Spleen (tissue), 11 donors: ENCODE data around the gene TUBA8. TPM values are rescaled to one million over a fixed set of nuclear protein-coding genes. Genes with fewer than 3 reads are reported as not detected.

Source experiments
- DNase-seq: peaks from one replicate; pipeline ENCODE4 v3.0.0-alpha.2; 2020
- H3K27ac ChIP-seq, 8 donors: fragments of 200-600 bp; sonication (generic) in 7 of 8; 1 replicate in 4 of 8; 2 replicates in 4 of 8; pipeline versions ENCODE4 v1.5.0 to v1.8.0; 2016 to 2021; ENCODE audit warnings: inconsistent platforms in 4 of 8, mild to moderate bottlenecking in 4 of 8, moderate library complexity in 1 of 8
- H3K27me3 ChIP-seq, 7 donors: fragments of 200-600 bp; sonication (generic) in 6 of 7; replicated peaks in 1 of 7; 1 replicate in 4 of 7; 2 replicates in 3 of 7; pipeline versions ENCODE4 v1.5.0 to v1.8.0; 2016 to 2021; ENCODE audit warnings: inconsistent platforms in 3 of 7, mild to moderate bottlenecking in 1 of 7
- H3K36me3 ChIP-seq, 6 donors: fragments of 200-600 bp; sonication (generic) in 5 of 6; 1 replicate in 4 of 6; 2 replicates in 2 of 6; pipeline versions ENCODE4 v1.5.0 to v1.8.0; 2016 to 2021; ENCODE audit warnings: inconsistent platforms in 2 of 6
- H3K4me1 ChIP-seq, 6 donors: fragments of 200-600 bp; sonication (generic) in 5 of 6; 1 replicate in 3 of 6; 2 replicates in 3 of 6; pipeline versions ENCODE4 v1.5.0 to v1.8.0; 2016 to 2021; ENCODE audit warnings: inconsistent platforms in 3 of 6
- H3K4me3 ChIP-seq, 8 donors: fragments of 200-600 bp; sonication (generic) in 7 of 8; 1 replicate in 4 of 8; 2 replicates in 4 of 8; pipeline versions ENCODE4 v1.5.0 to v1.8.0; 2016 to 2021; ENCODE audit warnings: inconsistent platforms in 4 of 8, mild to moderate bottlenecking in 4 of 8, moderate library complexity in 2 of 8
- H3K9me3 ChIP-seq, 8 donors: fragments of 200-600 bp; sonication (generic) in 7 of 8; 1 replicate in 4 of 8; 2 replicates in 4 of 8; pipeline versions ENCODE4 v1.5.0 to v1.8.0; 2016 to 2021; ENCODE audit warnings: inconsistent platforms in 4 of 8
- POLR2A ChIP-seq, 3 donors: fragments of 450-650 bp; IDR thresholded peaks; one replicate each; pipeline ENCODE4 v1.5.1; 2017; ENCODE audit warnings: antibody characterized with exemption in 3 of 3, mild to moderate bottlenecking in 1 of 3
- POLR2AphosphoS5 ChIP-seq, 3 donors: sonication (generic); formaldehyde crosslinking; IDR thresholded peaks; one replicate each; pipeline ENCODE4 v1.5.1; 2017; ENCODE audit warnings: antibody characterized with exemption in 3 of 3
- WGBS, 5 donors: extraction: QIAGEN DNeasy Blood & Tissue Kit in 3 of 5; methylation state at CpG; one replicate each; pipeline versions ENCODE4 v1.1.5 to v1.1.7; 2013 to 2018; 5-methylcytosine and 5-hydroxymethylcytosine counted together
- intact Hi-C: fragments of 100-400 bp; cut with DNase I; formaldehyde crosslinking; loops from one replicate; pipeline ENCODE4 v1.15.0; 2023; ENCODE audit warnings: low total_unique reads
- polyA plus RNA-seq, 3 donors: library from polyadenylated mRNA; stranded (reverse); fragments of 200-250 nt; gene quantifications; one replicate each; pipeline ENCODE4 v1.2.1, GENCODE V29; 2013
- total RNA-seq, 7 donors: library from RNA; depleted of rRNA in 3 of 7; stranded (reverse); fragments of >200 nt in 3 of 7; fragmentation: NEBNext Ultra II Directional in 4 of 7; extraction: Animal tissue kit (Norgen Biotek cat#: 25700) in 4 of 7; gene quantifications; one replicate each; pipeline versions ENCODE4 v1.1.0 to v1.2.1, GENCODE V29; 2016 to 2021
- TF ChIP-seq, protein P1 (sequence below), 11 experiments: fragments of 200-600 bp in 7 of 11; fragments of 450-650 bp in 4 of 11; sonication (generic) in 4 of 11; IDR thresholded peaks in 8 of 11; conservative IDR thresholded peaks in 3 of 11; 1 replicate in 7 of 11; 2 replicates in 4 of 11; pipeline versions ENCODE4 v1.4.0 to v1.8.0; 2016 to 2021; ENCODE audit warnings: antibody characterized with exemption in 11 of 11, inconsistent platforms in 4 of 11, mild to moderate bottlenecking in 1 of 11
- donor health status: healthy with polysubstance abuse.
- donor health status: DM: no; HTN: no; CAD: no; lungs with moderate emphysema.
- donor health status: DM: no; HTN: no; CAD: no.
- donor health status: Bipolar disorder and iron deficiency.
- donor health status: healthy.
- donor health status: DM: no; HTN: no; CAD: no.
- donor health status: DM: yes; HTN: yes; CAD: no.

Gene TUBA8
- total and polyA plus RNA-seq, 10 donors, result 2.2 to 5.7 (median 3.8) TPM

DNA sequence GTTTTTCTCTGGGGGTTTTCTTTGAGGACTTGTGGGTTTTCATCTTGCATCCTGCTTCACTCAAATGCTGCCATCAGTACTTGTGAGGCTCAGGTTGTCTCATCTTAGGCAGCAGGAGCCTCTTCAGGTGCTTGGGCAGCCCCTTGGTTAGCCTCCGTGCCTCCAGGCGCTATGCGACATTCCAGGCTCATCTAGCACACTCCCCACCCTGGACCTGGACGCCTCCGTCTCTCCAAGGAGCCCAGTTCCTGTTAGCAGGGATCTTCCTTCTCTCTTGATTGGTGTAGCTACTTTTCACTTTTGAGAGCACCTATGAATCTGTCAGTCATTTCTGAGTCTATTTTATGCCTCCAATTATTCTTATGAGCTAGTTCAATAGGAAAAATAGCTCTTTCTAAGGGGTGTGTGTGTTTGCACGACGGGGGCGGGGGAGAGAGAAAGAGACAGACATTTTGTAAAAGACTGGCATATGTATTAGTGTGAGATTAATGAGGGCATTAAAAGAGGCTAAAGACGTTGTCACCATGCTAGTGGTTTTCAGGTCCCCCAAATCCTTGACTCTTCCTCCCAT is 7.8 kb downstream of the TUBA8 start:
- TF ChIP-seq, protein P1, sequence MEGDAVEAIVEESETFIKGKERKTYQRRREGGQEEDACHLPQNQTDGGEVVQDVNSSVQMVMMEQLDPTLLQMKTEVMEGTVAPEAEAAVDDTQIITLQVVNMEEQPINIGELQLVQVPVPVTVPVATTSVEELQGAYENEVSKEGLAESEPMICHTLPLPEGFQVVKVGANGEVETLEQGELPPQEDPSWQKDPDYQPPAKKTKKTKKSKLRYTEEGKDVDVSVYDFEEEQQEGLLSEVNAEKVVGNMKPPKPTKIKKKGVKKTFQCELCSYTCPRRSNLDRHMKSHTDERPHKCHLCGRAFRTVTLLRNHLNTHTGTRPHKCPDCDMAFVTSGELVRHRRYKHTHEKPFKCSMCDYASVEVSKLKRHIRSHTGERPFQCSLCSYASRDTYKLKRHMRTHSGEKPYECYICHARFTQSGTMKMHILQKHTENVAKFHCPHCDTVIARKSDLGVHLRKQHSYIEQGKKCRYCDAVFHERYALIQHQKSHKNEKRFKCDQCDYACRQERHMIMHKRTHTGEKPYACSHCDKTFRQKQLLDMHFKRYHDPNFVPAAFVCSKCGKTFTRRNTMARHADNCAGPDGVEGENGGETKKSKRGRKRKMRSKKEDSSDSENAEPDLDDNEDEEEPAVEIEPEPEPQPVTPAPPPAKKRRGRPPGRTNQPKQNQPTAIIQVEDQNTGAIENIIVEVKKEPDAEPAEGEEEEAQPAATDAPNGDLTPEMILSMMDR (IDR thresholded peaks at IDR 0.05 in 8 of 11, conservative IDR thresholded peaks at IDR 0.05 in 3 of 11), result no peak
- TF ChIP-seq POLR2AphosphoS5 (IDR thresholded peaks at IDR 0.05) (no peak), POLR2A (IDR thresholded peaks at IDR 0.05) (no peak)
- H3K36me3 ChIP-seq, result peaks cover 0 to 7% (median 0%) of the 10 kb centered on the region in 6 donors

DNA sequence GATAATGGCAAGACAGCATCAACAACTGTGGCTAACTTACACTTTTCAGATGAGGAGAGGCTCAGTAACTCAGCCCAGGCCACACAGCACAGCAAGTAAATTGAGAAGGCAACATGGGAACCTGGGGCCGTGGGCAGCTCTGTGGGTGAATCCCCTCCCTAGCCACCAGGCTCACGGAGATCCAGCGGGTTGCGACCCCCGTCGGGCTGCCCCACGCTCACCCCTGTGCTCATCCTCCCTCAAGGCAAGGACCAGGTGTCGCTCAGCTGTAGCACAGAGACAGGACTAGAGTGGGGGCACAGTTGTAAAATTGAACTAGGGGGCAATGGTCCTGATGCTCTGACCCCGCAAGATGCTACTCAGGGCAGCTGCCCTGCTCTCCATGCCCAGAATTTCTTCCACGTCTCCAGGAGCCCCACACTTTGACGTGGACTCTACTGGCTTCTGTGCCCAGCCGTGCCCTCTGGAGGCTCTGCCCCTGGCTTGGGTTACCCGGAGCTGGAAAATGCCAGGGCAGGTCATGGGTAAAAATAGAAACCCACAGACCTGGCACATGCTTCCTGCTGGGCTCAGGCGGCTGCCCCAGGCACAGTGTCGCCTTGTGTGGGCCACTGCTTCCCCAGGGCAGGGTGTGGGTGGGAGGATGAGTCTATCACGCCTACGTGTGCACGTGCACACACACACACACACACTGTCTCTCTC is 9.0 kb downstream of the TUBA8 start:
- H3K9me3 ChIP-seq, result no peaks in the 10 kb centered on the region
- peaks cover 0 to 11% (median 0%) of the 10 kb centered on the region in 6 donors for H3K36me3 ChIP-seq
- H3K27ac ChIP-seq, result no peak overlapping the region
- intact Hi-C loops, result no loop called here
- H3K4me1 ChIP-seq, result peaks cover 0 to 24% (median 4%) of the 10 kb centered on the region in 6 donors
- TF ChIP-seq POLR2A (IDR thresholded peaks at IDR 0.05) (no peak), POLR2AphosphoS5 (IDR thresholded peaks at IDR 0.05) (no peak)
- TF ChIP-seq, protein P1 (IDR thresholded peaks at IDR 0.05 in 8 of 11, conservative IDR thresholded peaks at IDR 0.05 in 3 of 11), result no peak
- H3K27me3 ChIP-seq, result no peaks in the 10 kb centered on the region
- 53 to 62% (median 58%) methylated on average over 16 to 18 of the region's 18 CpGs for WGBS, 5 donors
- H3K4me3 ChIP-seq, result no peak overlapping the region
- DNase-seq, result no peak

More for the DNA sequence above, 7.8 kb downstream of the TUBA8 start:
- DNase-seq, result no peak
- Histone ChIP-seq H3K4me3 (no peak overlapping the region), H3K27ac (no peak overlapping the region), H3K27me3 (peaks cover 0 to 7% (median 0%) of the 10 kb centered on the region in 7 donors), H3K9me3 (no peaks in the 10 kb centered on the region), H3K4me1 (peaks cover 10 to 35% (median 15%) of the 10 kb centered on the region in 6 donors)
- WGBS, 5 donors, result 86 to 89% (median 88%) methylated on average over 9 of the region's 9 CpGs
- intact Hi-C loops, result no loop called here

DNA sequence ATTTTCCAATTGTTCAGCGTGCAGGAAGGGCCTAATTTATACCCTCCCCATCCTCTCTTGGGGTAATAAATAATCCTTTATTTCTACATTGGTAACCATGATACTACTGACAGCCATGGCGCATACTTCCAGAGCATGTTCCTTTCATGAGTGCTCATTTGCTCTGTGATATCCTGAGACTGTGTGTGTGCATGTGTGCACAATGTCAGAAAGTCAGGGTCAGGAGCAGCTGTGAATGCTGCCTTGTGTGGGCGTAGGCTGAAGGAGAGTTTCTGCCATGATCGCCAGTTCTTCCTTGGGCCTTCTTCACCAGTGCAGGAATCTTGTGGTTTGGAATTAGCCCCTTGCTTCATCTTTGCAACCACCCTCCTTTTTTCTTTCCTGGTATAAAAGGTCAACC is 10.2 kb downstream of the TUBA8 start:
- Histone ChIP-seq H3K4me1 (peaks cover 0 to 11% (median 0%) of the 10 kb centered on the region in 6 donors), H3K36me3 (peaks cover 0 to 11% (median 0%) of the 10 kb centered on the region in 6 donors), H3K27me3 (no peaks in the 10 kb centered on the region), H3K9me3 (no peaks in the 10 kb centered on the region), H3K27ac (no peak overlapping the region), H3K4me3 (no peak overlapping the region)
- WGBS, 5 donors, result 86 to 95% (median 94%) methylated on average over 4 of the region's 4 CpGs
- DNase-seq, result no peak
- intact Hi-C loops, result no loop called here
- TF ChIP-seq POLR2AphosphoS5 (IDR thresholded peaks at IDR 0.05) (no peak), POLR2A (IDR thresholded peaks at IDR 0.05) (no peak)
- TF ChIP-seq, protein P1 (IDR thresholded peaks at IDR 0.05 in 8 of 11, conservative IDR thresholded peaks at IDR 0.05 in 3 of 11), result no peak

DNA sequence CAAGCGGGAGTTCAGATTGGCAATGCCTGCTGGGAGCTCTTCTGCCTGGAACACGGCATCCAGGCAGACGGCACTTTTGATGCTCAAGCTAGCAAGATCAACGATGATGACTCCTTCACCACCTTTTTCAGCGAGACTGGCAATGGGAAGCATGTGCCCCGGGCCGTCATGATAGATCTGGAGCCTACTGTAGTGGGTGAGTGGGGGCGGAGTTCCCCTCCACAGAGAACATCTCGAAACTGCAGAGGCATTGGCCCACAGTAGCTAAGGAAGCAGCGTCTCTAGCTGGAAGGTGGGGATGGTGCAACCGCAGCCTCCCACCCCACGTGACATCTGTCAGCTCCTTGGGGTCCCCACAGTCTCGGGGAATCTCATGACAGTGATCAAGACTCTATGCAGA is 10.9 kb downstream of the TUBA8 start:
- TF ChIP-seq, protein P1 (IDR thresholded peaks at IDR 0.05 in 8 of 11, conservative IDR thresholded peaks at IDR 0.05 in 3 of 11), result no peak
- TF ChIP-seq POLR2A (IDR thresholded peaks at IDR 0.05) (no peak), POLR2AphosphoS5 (IDR thresholded peaks at IDR 0.05) (no peak)
- Histone ChIP-seq H3K36me3 (peaks cover 0 to 15% (median under 1%) of the 10 kb centered on the region in 6 donors), H3K4me1 (peaks cover 0 to 7% (median 0%) of the 10 kb centered on the region in 6 donors), H3K27ac (no peak overlapping the region), H3K9me3 (no peaks in the 10 kb centered on the region), H3K4me3 (no peak overlapping the region), H3K27me3 (no peaks in the 10 kb centered on the region)
- WGBS, 5 donors, result 83 to 94% (median 91%) methylated on average over 12 to 13 of the region's 13 CpGs
- DNase-seq, result no peak
- intact Hi-C loops, result no loop called here
